Neural crest cell (in vitro differentiated cells): ENCODE measurements around the gene TMEM61. TPM values are rescaled to one million over a fixed set of nuclear protein-coding genes. Genes with fewer than 3 reads are reported as not detected.

Experiments
- DNase-seq: peaks from one replicate; pipeline ENCODE4 v3.0.0; 2021; ENCODE audit warnings: low read depth, mixed read lengths, low spot score
- H3K27ac Mint-ChIP-seq: one replicate; pipeline ENCODE4 v1.8.0; 2021; ENCODE audit warnings: mild to moderate bottlenecking, mixed read lengths; ENCODE audit not compliant: unreplicated experiment
- H3K27me3 Mint-ChIP-seq: 2 replicates; pipeline ENCODE4 v1.8.0; 2021; ENCODE audit warnings: low read depth, mild to moderate bottlenecking, mixed read lengths
- H3K36me3 Mint-ChIP-seq: 2 replicates; pipeline ENCODE4 v1.8.0; 2021; ENCODE audit warnings: low read depth, mild to moderate bottlenecking, mixed read lengths
- H3K4me1 Mint-ChIP-seq: 2 replicates; pipeline ENCODE4 v1.8.0; 2021; ENCODE audit warnings: mixed read lengths
- H3K4me3 Mint-ChIP-seq: one replicate; pipeline ENCODE4 v1.8.0; 2021; ENCODE audit warnings: mild to moderate bottlenecking, mixed read lengths
- H3K9me3 Mint-ChIP-seq: 2 replicates; pipeline ENCODE4 v1.8.0; 2021; ENCODE audit warnings: mixed read lengths
- CTCF ChIP-seq: fragments of 200-600 bp; sonication (generic); conservative IDR thresholded peaks from 2 replicates; pipeline ENCODE4 v1.5.0; 2021; ENCODE audit warnings: antibody characterized with exemption, mild to moderate bottlenecking
- total RNA-seq: library from RNA; stranded (reverse); gene quantifications from 2 replicates; pipeline ENCODE4 v1.2.1, GENCODE V29; 2021

Gene TMEM61
- total RNA-seq, 1 donor from 2014 or later = not detected

GRCh38 chr1:54977533-54978297, 2.7 kb upstream of the TMEM61 start:
- no peak for TF ChIP-seq CTCF
- H3K4me3 Mint-ChIP-seq = no peak overlapping the region
- no peak for DNase-seq
- no peaks in the 10 kb centered on the region for H3K9me3 Mint-ChIP-seq
- peaks cover 57% of the 10 kb centered on the region for H3K27me3 Mint-ChIP-seq
- H3K4me1 Mint-ChIP-seq = peaks cover 5% of the 10 kb centered on the region
- no peaks in the 10 kb centered on the region for H3K36me3 Mint-ChIP-seq
- H3K27ac Mint-ChIP-seq = no peak overlapping the region

- DNase-seq = no peak
- Mint-ChIP-seq H3K27ac (no peak overlapping the region), H3K4me3 (no peak overlapping the region), H3K27me3 (peaks cover 61% of the 10 kb centered on the region), H3K9me3 (no peaks in the 10 kb centered on the region), H3K36me3 (no peaks in the 10 kb centered on the region), H3K4me1 (no peaks in the 10 kb centered on the region)
- no peak for TF ChIP-seq CTCF
Observed at GRCh38 chr1:54978528-54979326, 1.7 kb upstream of the TMEM61 start.

- Mint-ChIP-seq H3K27me3 (peaks cover 68% of the 10 kb centered on the region), H3K4me3 (no peak overlapping the region), H3K27ac (no peak overlapping the region), H3K9me3 (no peaks in the 10 kb centered on the region), H3K4me1 (no peaks in the 10 kb centered on the region), H3K36me3 (no peaks in the 10 kb centered on the region)
- DNase-seq = no peak
- no peak for TF ChIP-seq CTCF
Observed at GRCh38 chr1:54979327-54979891, 1.0 kb upstream of the TMEM61 start.

GRCh38 chr1:54980046-54980527, 341 bp upstream of the TMEM61 start:
- Mint-ChIP-seq H3K27me3 (peaks cover 71% of the 10 kb centered on the region), H3K4me1 (no peaks in the 10 kb centered on the region), H3K27ac (no peak overlapping the region), H3K4me3 (no peak overlapping the region), H3K36me3 (no peaks in the 10 kb centered on the region), H3K9me3 (no peaks in the 10 kb centered on the region)
- no peak for DNase-seq
- no peak for TF ChIP-seq CTCF

GRCh38 chr1:54981466-54981865, 1.0 kb downstream of the TMEM61 start:
- Mint-ChIP-seq H3K4me3 (no peak overlapping the region), H3K36me3 (no peaks in the 10 kb centered on the region), H3K4me1 (no peaks in the 10 kb centered on the region), H3K9me3 (no peaks in the 10 kb centered on the region), H3K27ac (no peak overlapping the region), H3K27me3 (peaks cover 74% of the 10 kb centered on the region)
- no peak for DNase-seq
- no peak for TF ChIP-seq CTCF
